Liver (tissue), 9 donors: ENCODE measurements around the gene DNTT. TPM values are rescaled to one million over a fixed set of nuclear protein-coding genes. Genes with fewer than 3 reads are reported as not detected.

ENCODE experiments used
- DNase-seq: peaks from one replicate; pipeline ENCODE4 v3.0.0-alpha.2; 2017; ENCODE audit warnings: low spot score
- H3K27ac ChIP-seq, 2 donors: one replicate each; pipeline ENCODE4 v1.7.0; 2013; ENCODE audit warnings: inconsistent platforms in 2 of 2, low read length in 2 of 2, control low read depth in 1 of 2, low read depth in 1 of 2, mild to moderate bottlenecking in 1 of 2
- H3K27me3 ChIP-seq, 4 donors: one replicate each; pipeline versions ENCODE4 v1.6.1 to v1.7.0; 2013; ENCODE audit warnings: low read length in 3 of 4, inconsistent platforms in 1 of 4, mild to moderate bottlenecking in 1 of 4, moderate library complexity in 1 of 4; ENCODE audit not compliant: control insufficient read depth in 4 of 4, insufficient read depth in 4 of 4
- H3K36me3 ChIP-seq, 4 donors: one replicate each; pipeline versions ENCODE4 v1.6.1 to v1.7.0; 2013; ENCODE audit warnings: low read length in 3 of 4, mild to moderate bottlenecking in 3 of 4, low read depth in 1 of 4, moderate library complexity in 1 of 4; ENCODE audit not compliant: control insufficient read depth in 4 of 4, insufficient read depth in 3 of 4
- H3K4me1 ChIP-seq, 4 donors: one replicate each; pipeline versions ENCODE4 v1.6.1 to v1.7.0; 2013; ENCODE audit warnings: low read length in 3 of 4, mild to moderate bottlenecking in 3 of 4, moderate library complexity in 1 of 4; ENCODE audit not compliant: control insufficient read depth in 4 of 4, insufficient read depth in 4 of 4
- H3K4me3 ChIP-seq, 3 donors: one replicate each; pipeline versions ENCODE4 v1.6.1 to v1.7.0; 2013; ENCODE audit warnings: low read length in 3 of 3, control low read depth in 1 of 3, low read depth in 1 of 3, mild to moderate bottlenecking in 1 of 3
- H3K9ac ChIP-seq, 2 donors: one replicate each; pipeline ENCODE4 v1.7.0; 2013; ENCODE audit warnings: low read length in 2 of 2, mild to moderate bottlenecking in 2 of 2, moderate library complexity in 2 of 2, control low read depth in 1 of 2, low read depth in 1 of 2
- H3K9me3 ChIP-seq, 4 donors: one replicate each; pipeline versions ENCODE4 v1.6.1 to v1.7.0; 2013; ENCODE audit warnings: low read length in 3 of 4; ENCODE audit not compliant: control insufficient read depth in 4 of 4
- CTCF ChIP-seq: fragments of 150-350 bp; IDR thresholded peaks from 2 replicates; pipeline ENCODE4 v1.5.1; 2017; ENCODE audit warnings: improper control_type of control experiment, low read depth, low read length; ENCODE audit not compliant: missing input control
- EGR1 ChIP-seq, 2 donors: IDR thresholded peaks; 2 replicates each; pipeline ENCODE4 v1.6.1; 2016 to 2018; ENCODE audit warnings: antibody characterized with exemption in 2 of 2, low read depth in 2 of 2
- FOXA1 ChIP-seq: IDR thresholded peaks from 2 replicates; pipeline ENCODE4 v1.6.1; 2016; ENCODE audit warnings: antibody characterized with exemption
- FOXA2 ChIP-seq: IDR thresholded peaks from 2 replicates; pipeline ENCODE4 v1.6.1; 2016; ENCODE audit warnings: antibody characterized with exemption
- GABPA ChIP-seq, 2 donors: IDR thresholded peaks in 1 of 2; conservative IDR thresholded peaks in 1 of 2; 2 replicates each; pipeline ENCODE4 v1.6.1; 2016; ENCODE audit warnings: antibody characterized with exemption in 2 of 2, mild to moderate bottlenecking in 1 of 2, moderate library complexity in 1 of 2
- HNF4A ChIP-seq, 2 donors: conservative IDR thresholded peaks; 2 replicates each; pipeline ENCODE4 v1.6.1; 2016; ENCODE audit warnings: antibody characterized with exemption in 2 of 2, mild to moderate bottlenecking in 2 of 2
- HNF4G ChIP-seq: IDR thresholded peaks from 2 replicates; pipeline ENCODE4 v1.6.1; 2016; ENCODE audit warnings: antibody characterized with exemption
- JUND ChIP-seq, 2 donors: IDR thresholded peaks; 2 replicates each; pipeline ENCODE4 v1.6.1; 2016; ENCODE audit warnings: antibody characterized with exemption in 2 of 2
- MAX ChIP-seq: IDR thresholded peaks from 2 replicates; pipeline ENCODE4 v1.6.1; 2016; ENCODE audit warnings: antibody characterized with exemption
- NR2F2 ChIP-seq: IDR thresholded peaks from 2 replicates; pipeline ENCODE4 v1.6.1; 2016; ENCODE audit warnings: antibody characterized with exemption
- RAD21 ChIP-seq, 2 donors: IDR thresholded peaks; 2 replicates each; pipeline ENCODE4 v1.6.1; 2016; ENCODE audit warnings: antibody characterized with exemption in 2 of 2, mild to moderate bottlenecking in 2 of 2
- RXRA ChIP-seq, 2 donors: IDR thresholded peaks; 2 replicates each; pipeline ENCODE4 v1.6.1; 2017 to 2018; ENCODE audit warnings: antibody characterized with exemption in 2 of 2, mild to moderate bottlenecking in 1 of 2
- SP1 ChIP-seq: IDR thresholded peaks from 2 replicates; pipeline ENCODE4 v1.6.1; 2018; ENCODE audit warnings: antibody characterized with exemption, mild to moderate bottlenecking
- TAF1 ChIP-seq: conservative IDR thresholded peaks from 2 replicates; pipeline ENCODE4 v1.6.1; 2016; ENCODE audit warnings: antibody characterized with exemption, mild to moderate bottlenecking
- YY1 ChIP-seq: IDR thresholded peaks from 2 replicates; pipeline ENCODE4 v1.6.1; 2016; ENCODE audit warnings: antibody characterized with exemption, mild to moderate bottlenecking
- ZBTB33 ChIP-seq: IDR thresholded peaks from 2 replicates; pipeline ENCODE4 v1.6.1; 2016; ENCODE audit warnings: antibody characterized with exemption
- WGBS: extraction: QIAGEN DNeasy Blood & Tissue Kit; methylation state at CpG from one replicate; pipeline ENCODE4 v1.1.7; 2013; 5-methylcytosine and 5-hydroxymethylcytosine counted together
- polyA plus RNA-seq, 2 donors: library from polyadenylated mRNA; stranded (reverse) in 1 of 2; unstranded in 1 of 2; fragments of 200-250 nt in 1 of 2; fragments of >200 nt in 1 of 2; fragmentation: Nextera tagmentation in 1 of 2; extraction: Ambion mirVana in 1 of 2; gene quantifications; one replicate each; pipeline versions ENCODE4 v1.2.1 to v1.2.3, GENCODE V29; 2013 to 2015
- total RNA-seq, 2 donors: library from RNA; depleted of rRNA; stranded (reverse); fragments of >200 nt; gene quantifications; one replicate each; pipeline ENCODE4 v1.2.3, GENCODE V29; 2014
- TF ChIP-seq, protein P1 (sequence below): IDR thresholded peaks from 2 replicates; pipeline ENCODE4 v1.6.1; 2016; ENCODE audit warnings: antibody characterized with exemption, mild to moderate bottlenecking
- TF ChIP-seq, protein P2 (sequence below): IDR thresholded peaks from 2 replicates; pipeline ENCODE4 v1.6.1; 2016; ENCODE audit warnings: antibody characterized with exemption
- donor health status: healthy.
- donor health status: healthy.
- donor health status: healthy.
- donor health status: healthy.
- donor health status: healthy.

The DNTT gene
- total and polyA plus RNA-seq, 4 donors, result 0.70 TPM; not detected in 3

DNA sequence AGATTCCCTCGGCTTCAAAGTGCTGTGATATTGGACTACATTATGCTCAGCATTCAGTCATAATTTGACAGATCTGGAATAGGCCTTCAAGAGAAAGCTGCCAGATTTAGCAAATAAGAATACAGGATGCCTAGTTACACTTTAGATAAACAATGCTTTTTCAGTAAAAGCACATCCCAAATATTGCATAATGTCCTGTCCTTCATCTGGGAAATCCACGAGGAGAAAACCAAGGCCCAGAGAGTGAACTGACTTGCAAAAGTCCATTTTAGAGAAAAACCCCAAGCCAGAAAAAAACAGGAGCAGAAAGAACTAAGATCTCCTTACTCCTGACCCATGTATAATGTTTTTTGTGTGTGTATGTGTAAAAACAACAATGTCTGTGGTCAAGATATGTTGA is 20.9 kb upstream of the DNTT start:
- H3K9me3 ChIP-seq, result no peaks in the 10 kb centered on the region
- no peaks in the 10 kb centered on the region for H3K36me3 ChIP-seq
- no peak overlapping the region for H3K4me3 ChIP-seq
- no peak for DNase-seq
- 49% methylated on average over 2 of the region's 2 CpGs for WGBS
- no peak overlapping the region for H3K9ac ChIP-seq
- H3K27me3 ChIP-seq, result no peaks in the 10 kb centered on the region
- peak overlapping the region; percentile 75 to 81 for H3K27ac ChIP-seq
- peaks cover 10 to 42% (median 26%) of the 10 kb centered on the region in 4 donors for H3K4me1 ChIP-seq
- peak in 1 of 2 donors; percentile 48 for TF ChIP-seq GABPA (IDR thresholded peaks at IDR 0.05 in 1 of 2, conservative IDR thresholded peaks at IDR 0.05 in 1 of 2)
- peak; percentile 27 to 74 for TF ChIP-seq RXRA (IDR thresholded peaks at IDR 0.05)
- peak in 1 of 2 donors; percentile 31 for TF ChIP-seq EGR1 (IDR thresholded peaks at IDR 0.05; ENCODE audit: low read depth in 2 of 2)
- TF ChIP-seq HNF4A (conservative IDR thresholded peaks at IDR 0.05), result peak; percentile 70 to 75
- peak; percentile 29 for TF ChIP-seq FOXA2
- TF ChIP-seq CTCF, result no peak
- no peak for TF ChIP-seq FOXA1
- TF ChIP-seq, protein P1, sequence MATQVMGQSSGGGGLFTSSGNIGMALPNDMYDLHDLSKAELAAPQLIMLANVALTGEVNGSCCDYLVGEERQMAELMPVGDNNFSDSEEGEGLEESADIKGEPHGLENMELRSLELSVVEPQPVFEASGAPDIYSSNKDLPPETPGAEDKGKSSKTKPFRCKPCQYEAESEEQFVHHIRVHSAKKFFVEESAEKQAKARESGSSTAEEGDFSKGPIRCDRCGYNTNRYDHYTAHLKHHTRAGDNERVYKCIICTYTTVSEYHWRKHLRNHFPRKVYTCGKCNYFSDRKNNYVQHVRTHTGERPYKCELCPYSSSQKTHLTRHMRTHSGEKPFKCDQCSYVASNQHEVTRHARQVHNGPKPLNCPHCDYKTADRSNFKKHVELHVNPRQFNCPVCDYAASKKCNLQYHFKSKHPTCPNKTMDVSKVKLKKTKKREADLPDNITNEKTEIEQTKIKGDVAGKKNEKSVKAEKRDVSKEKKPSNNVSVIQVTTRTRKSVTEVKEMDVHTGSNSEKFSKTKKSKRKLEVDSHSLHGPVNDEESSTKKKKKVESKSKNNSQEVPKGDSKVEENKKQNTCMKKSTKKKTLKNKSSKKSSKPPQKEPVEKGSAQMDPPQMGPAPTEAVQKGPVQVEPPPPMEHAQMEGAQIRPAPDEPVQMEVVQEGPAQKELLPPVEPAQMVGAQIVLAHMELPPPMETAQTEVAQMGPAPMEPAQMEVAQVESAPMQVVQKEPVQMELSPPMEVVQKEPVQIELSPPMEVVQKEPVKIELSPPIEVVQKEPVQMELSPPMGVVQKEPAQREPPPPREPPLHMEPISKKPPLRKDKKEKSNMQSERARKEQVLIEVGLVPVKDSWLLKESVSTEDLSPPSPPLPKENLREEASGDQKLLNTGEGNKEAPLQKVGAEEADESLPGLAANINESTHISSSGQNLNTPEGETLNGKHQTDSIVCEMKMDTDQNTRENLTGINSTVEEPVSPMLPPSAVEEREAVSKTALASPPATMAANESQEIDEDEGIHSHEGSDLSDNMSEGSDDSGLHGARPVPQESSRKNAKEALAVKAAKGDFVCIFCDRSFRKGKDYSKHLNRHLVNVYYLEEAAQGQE, result peak; percentile 55
- TF ChIP-seq MAX, result peak; percentile 83
- TF ChIP-seq HNF4G, result peak; percentile 46
- TF ChIP-seq YY1, result peak; percentile 53
- no peak for TF ChIP-seq ZBTB33
- no peak for TF ChIP-seq TAF1
- TF ChIP-seq, protein P2, sequence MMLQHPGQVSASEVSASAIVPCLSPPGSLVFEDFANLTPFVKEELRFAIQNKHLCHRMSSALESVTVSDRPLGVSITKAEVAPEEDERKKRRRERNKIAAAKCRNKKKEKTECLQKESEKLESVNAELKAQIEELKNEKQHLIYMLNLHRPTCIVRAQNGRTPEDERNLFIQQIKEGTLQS, result no peak
- peak; percentile 35 to 66 for TF ChIP-seq JUND (IDR thresholded peaks at IDR 0.05)
- no peak for TF ChIP-seq NR2F2
- TF ChIP-seq RAD21 (IDR thresholded peaks at IDR 0.05), result peak; percentile 27 to 30
- TF ChIP-seq SP1, result peak; percentile 50
